Trophoblast cell (in vitro differentiated cells and primary cell): Measurements from ENCODE around the gene AUH.

Source experiments
- DNase-seq, 2 donors: peaks; one replicate each; pipeline ENCODE4 v3.0.0-alpha.2; 2016
- H2AFZ ChIP-seq: 2 replicates; pipeline ENCODE4 v1.6.1; 2013; ENCODE audit warnings: low read length, moderate library complexity, mild to moderate bottlenecking; ENCODE audit not compliant: insufficient read depth, poor library complexity
- H2AK5ac ChIP-seq: 2 replicates; pipeline ENCODE4 v1.6.1; 2013; ENCODE audit warnings: mild to moderate bottlenecking, low read length
- H2BK120ac ChIP-seq: 2 replicates; pipeline ENCODE4 v1.6.1; 2013; ENCODE audit warnings: low read length, mild to moderate bottlenecking, moderate library complexity; ENCODE audit not compliant: insufficient read depth, poor library complexity
- H2BK12ac ChIP-seq: 2 replicates; pipeline ENCODE4 v1.6.1; 2013; ENCODE audit warnings: mild to moderate bottlenecking, low read length, moderate library complexity
- H2BK5ac ChIP-seq: 2 replicates; pipeline ENCODE4 v1.6.1; 2013; ENCODE audit warnings: low read length, low read depth, moderate library complexity, mild to moderate bottlenecking; ENCODE audit not compliant: poor library complexity
- H3K14ac ChIP-seq: 2 replicates; pipeline ENCODE4 v1.6.1; 2013; ENCODE audit warnings: mild to moderate bottlenecking, low read length
- H3K18ac ChIP-seq: 2 replicates; pipeline ENCODE4 v1.6.1; 2013; ENCODE audit warnings: mild to moderate bottlenecking, low read length
- H3K23ac ChIP-seq: 2 replicates; pipeline ENCODE4 v1.6.1; 2013; ENCODE audit warnings: low read length
- H3K27ac ChIP-seq: 2 replicates; pipeline ENCODE4 v1.5.1; 2013; ENCODE audit warnings: low read depth, mild to moderate bottlenecking, inconsistent platforms, low read length, moderate library complexity
- H3K27me3 ChIP-seq: 2 replicates; pipeline ENCODE4 v1.6.1; 2013; ENCODE audit warnings: inconsistent platforms, mild to moderate bottlenecking, low read length, moderate library complexity; ENCODE audit not compliant: insufficient read depth
- H3K36me3 ChIP-seq, 2 experiments: 1 replicate in 1 of 2; 2 replicates in 1 of 2; pipeline ENCODE4 v1.6.1; 2013; ENCODE audit warnings: low read length in 2 of 2, mild to moderate bottlenecking in 2 of 2, moderate library complexity in 1 of 2; ENCODE audit not compliant: insufficient read depth in 2 of 2, control insufficient read depth in 1 of 2
- H3K4ac ChIP-seq: 2 replicates; pipeline ENCODE4 v1.6.1; 2013; ENCODE audit warnings: low read depth, mild to moderate bottlenecking, low read length, moderate library complexity
- H3K4me1 ChIP-seq, 2 experiments: 1 replicate in 1 of 2; 2 replicates in 1 of 2; pipeline ENCODE4 v1.6.1; 2013; ENCODE audit warnings: low read length in 2 of 2, mild to moderate bottlenecking in 2 of 2, moderate library complexity in 1 of 2; ENCODE audit not compliant: insufficient read depth in 2 of 2, control insufficient read depth in 1 of 2
- H3K4me2 ChIP-seq: 2 replicates; pipeline ENCODE4 v1.6.1; 2013; ENCODE audit warnings: inconsistent platforms, mild to moderate bottlenecking, low read length, moderate library complexity
- H3K4me3 ChIP-seq: 2 replicates; pipeline ENCODE4 v1.5.1; 2013; ENCODE audit warnings: mild to moderate bottlenecking, low read depth, low read length, inconsistent platforms
- H3K79me1 ChIP-seq: one replicate; pipeline ENCODE4 v1.6.1; 2013; ENCODE audit warnings: low read length
- H3K79me2 ChIP-seq: 2 replicates; pipeline ENCODE4 v1.6.1; 2013; ENCODE audit warnings: low read length, mild to moderate bottlenecking; ENCODE audit not compliant: control insufficient read depth, insufficient read depth, poor library complexity
- H3K9ac ChIP-seq: 2 replicates; pipeline ENCODE4 v1.6.1; 2013; ENCODE audit warnings: mild to moderate bottlenecking, low read length
- H3K9me3 ChIP-seq: 2 replicates; pipeline ENCODE4 v1.6.1; 2013; ENCODE audit warnings: low read depth, mild to moderate bottlenecking, control low read depth, inconsistent platforms, low read length; ENCODE audit not compliant: insufficient read depth
- H4K12ac ChIP-seq: 2 replicates; pipeline ENCODE4 v1.6.1; 2013; ENCODE audit warnings: low read depth, mild to moderate bottlenecking, low read length, moderate library complexity
- H4K8ac ChIP-seq: 2 replicates; pipeline ENCODE4 v1.6.1; 2013; ENCODE audit warnings: low read depth, mild to moderate bottlenecking, low read length, moderate library complexity
- H4K91ac ChIP-seq: one replicate; pipeline ENCODE4 v1.6.1; 2013; ENCODE audit warnings: low read depth, mild to moderate bottlenecking, low read length, moderate library complexity
- WGBS: extraction: QIAGEN DNeasy Blood & Tissue Kit; methylation state at CpG from one replicate; pipeline ENCODE4 v1.1.7; 2013; ENCODE audit warnings: missing lambda C conversion rate; ENCODE audit not compliant: insufficient read length, insufficient coverage; ENCODE audit errors: extremely low coverage; 5-methylcytosine and 5-hydroxymethylcytosine counted together

The AUH gene

DNA sequence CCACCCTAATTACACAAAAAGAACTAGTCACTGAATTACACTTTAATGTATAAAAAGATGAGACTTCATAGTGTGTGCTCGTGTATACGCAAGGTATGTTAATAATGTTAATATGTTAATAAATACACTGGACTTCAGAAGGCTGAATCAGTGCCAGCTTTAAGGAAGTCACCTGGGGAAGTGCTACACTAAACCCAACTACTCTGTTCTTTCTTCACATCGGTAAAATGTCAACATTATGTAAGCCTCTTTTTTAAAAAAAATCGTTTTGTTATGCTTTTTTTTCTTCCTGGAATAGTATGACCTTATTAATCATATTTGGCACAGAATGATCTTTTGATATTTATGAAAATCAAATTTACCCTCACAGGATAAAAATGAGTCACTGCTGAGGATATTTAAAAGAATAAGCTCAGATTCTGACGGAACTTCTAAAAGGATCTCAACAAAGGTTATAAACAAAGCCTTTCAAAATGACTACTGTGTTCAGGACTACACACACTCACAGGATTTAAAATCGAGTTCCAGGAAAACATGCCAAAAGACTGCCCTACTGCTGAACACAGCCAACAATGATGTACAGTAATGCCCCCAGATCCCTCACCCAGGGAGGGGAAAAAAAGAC, 75.9 kb downstream of the AUH start:
- Histone ChIP-seq H2BK120ac (no peak overlapping the region), H3K4me1 (peaks cover 0 to 2% of the 10 kb centered on the region in 2 experiments), H3K18ac (no peak overlapping the region), H4K12ac (no peak overlapping the region), H3K23ac (no peak overlapping the region), H4K91ac (no peak overlapping the region), H4K8ac (no peak overlapping the region), H3K9ac (no peak overlapping the region), H3K4me3 (no peak overlapping the region), H2AK5ac (no peak overlapping the region), H3K36me3 (peaks cover 0 to under 1% of the 10 kb centered on the region in 2 experiments), H3K79me2 (no peaks in the 10 kb centered on the region), H2AFZ (no peak overlapping the region), H2BK5ac (no peak overlapping the region), H3K79me1 (no peaks in the 10 kb centered on the region), H3K14ac (no peak overlapping the region), H3K9me3 (no peaks in the 10 kb centered on the region), H3K27me3 (no peaks in the 10 kb centered on the region), H3K4ac (no peak overlapping the region), H3K27ac (no peak overlapping the region), H2BK12ac (no peak overlapping the region), H3K4me2 (no peak overlapping the region)
- no peak for DNase-seq
- WGBS = no CpG with 5 or more reads among the region's 6 CpGs

DNA sequence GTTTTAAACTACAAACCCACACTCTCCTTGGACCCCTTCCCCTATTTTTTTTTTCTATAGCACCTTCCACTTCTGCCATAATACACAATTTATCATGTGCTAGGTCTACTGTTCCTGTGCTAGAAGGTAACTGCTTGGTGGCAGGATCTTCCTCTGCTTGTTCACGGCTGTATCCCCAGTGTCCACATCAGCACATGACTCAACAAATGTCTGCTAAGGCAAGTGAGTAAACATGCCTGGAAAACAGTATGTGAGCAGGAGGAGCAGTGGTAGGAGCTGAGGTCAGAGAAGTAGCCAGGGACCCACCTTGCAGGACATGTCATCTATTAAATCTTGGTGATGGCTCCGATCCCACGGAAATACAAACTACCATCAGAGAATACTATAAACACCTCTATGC, 79.4 kb downstream of the AUH start:
- H3K18ac ChIP-seq = no peak overlapping the region
- no peak overlapping the region for H3K27ac ChIP-seq
- H3K23ac ChIP-seq = no peak overlapping the region
- no peaks in the 10 kb centered on the region for H3K36me3 ChIP-seq
- no peaks in the 10 kb centered on the region for H3K79me2 ChIP-seq
- H3K4me3 ChIP-seq = no peak overlapping the region
- no peak overlapping the region for H4K8ac ChIP-seq
- no peak overlapping the region for H2AFZ ChIP-seq
- H3K4ac ChIP-seq = no peak overlapping the region
- H3K4me2 ChIP-seq = no peak overlapping the region
- DNase-seq = no peak
- H4K12ac ChIP-seq = no peak overlapping the region
- no CpG with 5 or more reads among the region's 3 CpGs for WGBS
- H2BK5ac ChIP-seq = no peak overlapping the region
- H3K27me3 ChIP-seq = no peaks in the 10 kb centered on the region
- no peaks in the 10 kb centered on the region for H3K9me3 ChIP-seq
- H3K4me1 ChIP-seq = peaks cover 0 to 2% of the 10 kb centered on the region in 2 experiments
- H3K9ac ChIP-seq = no peak overlapping the region
- no peak overlapping the region for H3K14ac ChIP-seq
- no peak overlapping the region for H2BK120ac ChIP-seq
- no peaks in the 10 kb centered on the region for H3K79me1 ChIP-seq
- H4K91ac ChIP-seq = no peak overlapping the region
- H2AK5ac ChIP-seq = no peak overlapping the region
- no peak overlapping the region for H2BK12ac ChIP-seq

DNA sequence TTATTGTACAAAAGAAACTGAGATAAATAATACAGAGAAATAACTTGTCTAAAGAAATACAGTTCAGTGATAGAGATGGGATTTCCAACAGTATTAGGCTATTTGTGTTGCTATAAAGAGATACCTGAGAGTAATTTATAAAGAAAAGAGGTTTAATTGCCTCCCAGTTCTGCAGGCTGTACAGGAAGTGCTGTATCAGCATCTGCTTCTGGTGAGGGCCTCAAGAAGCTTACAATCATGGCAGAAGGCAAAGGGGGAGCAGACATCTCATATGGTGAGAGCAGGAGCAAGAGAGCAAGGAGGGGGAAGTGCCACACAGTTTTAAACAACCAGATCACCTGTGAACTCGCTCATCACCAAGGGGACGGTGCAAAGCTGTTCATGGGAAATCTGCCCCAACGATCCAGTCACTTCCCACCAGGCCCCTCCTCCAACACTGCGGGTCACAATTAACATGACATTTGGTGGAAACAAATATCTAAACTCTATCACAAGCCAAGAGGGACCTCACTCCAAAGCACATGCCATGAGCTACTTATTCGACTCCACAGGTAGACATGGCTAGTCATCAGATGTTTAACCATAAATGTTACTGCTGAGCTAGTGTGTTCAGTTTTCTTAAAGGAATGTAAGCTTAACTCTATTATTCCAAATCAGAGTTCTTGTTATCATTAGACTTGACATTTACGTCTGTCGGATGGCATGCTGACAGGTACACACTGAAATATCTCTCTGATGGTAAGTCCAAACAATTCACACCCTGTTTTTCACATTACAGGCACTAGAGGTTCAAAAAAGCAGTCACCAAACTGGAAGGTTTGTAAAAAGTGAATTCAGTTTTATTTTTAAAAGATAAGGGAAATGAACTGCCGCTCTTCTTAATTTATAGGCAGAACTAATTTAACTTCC, 82.2 kb downstream of the AUH start:
- WGBS = no CpG with 5 or more reads among the region's 8 CpGs

GRCh38 chr9:91276513-91276912, 85.2 kb downstream of the AUH start:
- no peak overlapping the region for H2AFZ ChIP-seq
- no peak overlapping the region for H3K23ac ChIP-seq
- no peak overlapping the region for H3K4me3 ChIP-seq
- no peak overlapping the region for H3K4me2 ChIP-seq
- H3K4me1 ChIP-seq = no peaks in the 10 kb centered on the region
- peak; percentile 10 to 77 for DNase-seq
- H2BK12ac ChIP-seq = no peak overlapping the region
- H3K14ac ChIP-seq = no peak overlapping the region
- no peaks in the 10 kb centered on the region for H3K79me2 ChIP-seq
- H3K27ac ChIP-seq = no peak overlapping the region
- no peak overlapping the region for H3K18ac ChIP-seq
- H4K8ac ChIP-seq = no peak overlapping the region
- no peak overlapping the region for H3K9ac ChIP-seq
- H3K27me3 ChIP-seq = no peaks in the 10 kb centered on the region
- no peak overlapping the region for H2AK5ac ChIP-seq
- no peak overlapping the region for H2BK120ac ChIP-seq
- H3K9me3 ChIP-seq = no peaks in the 10 kb centered on the region
- H4K12ac ChIP-seq = no peak overlapping the region
- no CpG with 5 or more reads among the region's 3 CpGs for WGBS
- H2BK5ac ChIP-seq = no peak overlapping the region
- no peak overlapping the region for H3K4ac ChIP-seq
- H3K79me1 ChIP-seq = no peaks in the 10 kb centered on the region
- no peak overlapping the region for H4K91ac ChIP-seq
- H3K36me3 ChIP-seq = peaks cover 0 to 2% of the 10 kb centered on the region in 2 experiments

More for the DNA sequence above, 82.2 kb downstream of the AUH start:
- H2AK5ac ChIP-seq = no peak overlapping the region
- H2BK5ac ChIP-seq = no peak overlapping the region
- no peak overlapping the region for H2BK12ac ChIP-seq
- DNase-seq = no peak
- H2BK120ac ChIP-seq = no peak overlapping the region
- no peaks in the 10 kb centered on the region for H3K9me3 ChIP-seq
- no peak overlapping the region for H4K12ac ChIP-seq
- no peak overlapping the region for H3K18ac ChIP-seq
- H3K36me3 ChIP-seq = peaks cover 0 to 2% of the 10 kb centered on the region in 2 experiments
- H4K8ac ChIP-seq = no peak overlapping the region
- no peak overlapping the region for H3K14ac ChIP-seq
- no peak overlapping the region for H3K27ac ChIP-seq
- H3K79me2 ChIP-seq = no peaks in the 10 kb centered on the region
- peaks cover 0 to 2% of the 10 kb centered on the region in 2 experiments for H3K4me1 ChIP-seq
- H4K91ac ChIP-seq = no peak overlapping the region
- no peak overlapping the region for H3K4me3 ChIP-seq
- H3K79me1 ChIP-seq = no peaks in the 10 kb centered on the region
- no peak overlapping the region for H3K4me2 ChIP-seq
- H3K4ac ChIP-seq = no peak overlapping the region
- H2AFZ ChIP-seq = no peak overlapping the region
- no peak overlapping the region for H3K23ac ChIP-seq
- no peak overlapping the region for H3K9ac ChIP-seq
- H3K27me3 ChIP-seq = no peaks in the 10 kb centered on the region
